ENCODE results near the gene TECPR2. TPM values are rescaled to one million over a fixed set of nuclear protein-coding genes. Genes with fewer than 3 reads are reported as not detected.

TECPR2 gene
- total RNA-seq, 2 donors from 2014 or later: 7.0 to 51.4 TPM

DNA sequence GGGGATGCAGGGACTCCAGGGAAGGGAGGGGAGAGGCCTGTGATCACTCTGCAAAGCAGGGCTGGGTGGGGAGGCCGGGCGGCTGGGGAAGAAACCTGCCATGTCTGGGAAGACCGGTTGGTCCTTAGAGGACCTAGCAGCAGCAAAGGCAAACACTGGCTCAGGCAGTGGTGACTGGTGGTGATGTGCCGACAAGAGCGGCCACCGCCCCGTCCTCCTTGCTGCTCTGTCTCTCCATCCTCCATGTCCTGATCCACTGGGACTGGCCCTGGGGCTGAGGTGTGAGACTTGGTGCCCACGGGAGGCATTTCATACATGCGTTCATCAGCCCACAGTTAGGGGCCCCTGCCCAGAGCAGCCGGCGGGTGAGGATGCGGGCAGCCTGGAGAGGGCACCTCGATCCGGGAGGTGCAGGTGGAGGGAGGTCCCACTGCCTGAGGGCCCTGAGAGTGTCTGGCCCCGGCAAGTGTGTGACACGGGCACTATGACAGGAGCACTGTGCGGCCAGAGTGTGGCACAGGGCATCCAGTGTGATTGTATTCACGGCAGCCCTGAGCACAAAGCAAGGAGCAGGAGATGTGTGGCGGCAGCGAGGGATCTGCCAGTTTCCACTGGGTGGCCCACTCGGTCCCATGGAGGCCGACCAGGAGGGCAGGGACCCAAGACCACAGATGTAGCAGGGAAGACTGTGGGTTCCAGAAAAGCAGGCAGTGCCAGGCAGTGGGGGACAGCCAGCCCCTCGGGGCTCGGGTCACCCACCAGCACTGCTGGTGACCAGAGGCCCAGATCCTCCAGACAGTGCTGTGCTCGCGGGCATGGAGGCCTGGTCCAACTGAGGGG lies 133.0 kb downstream of the TECPR2 start:
- peaks cover 0 to 8% of the 10 kb centered on the region in 2 donors for H3K36me3 ChIP-seq (replicated peaks in 1 of 2; ENCODE audit: insufficient read depth in 1 of 2, low read depth in 2 of 2)
- no peak for ATAC-seq
- WGBS, 2 donors: 81 to 91% methylated on average over 4 to 24 of the region's 26 CpGs
- H3K27ac ChIP-seq: no peak overlapping the region
- no peak overlapping the region for H3K4me3 ChIP-seq
- H3K27me3 ChIP-seq: no peaks in the 10 kb centered on the region
- no peaks in the 10 kb centered on the region for H3K9me3 ChIP-seq
- TF ChIP-seq CTCF (IDR thresholded peaks at IDR 0.05) (no peak), POLR2A (IDR thresholded peaks at IDR 0.05) (no peak)
- no peak for DNase-seq
- no peaks in the 10 kb centered on the region for H3K4me1 ChIP-seq
- intact Hi-C loops (cut with DNase I): no loop called here

- Histone ChIP-seq H3K27me3 (no peaks in the 10 kb centered on the region), H3K4me3 (no peak overlapping the region), H3K27ac (no peak overlapping the region), H3K9me3 (no peaks in the 10 kb centered on the region), H3K36me3 (replicated peaks in 1 of 2; ENCODE audit: insufficient read depth in 1 of 2, low read depth in 2 of 2) (peaks cover 0 to 8% of the 10 kb centered on the region in 2 donors), H3K4me1 (no peaks in the 10 kb centered on the region)
- TF ChIP-seq POLR2A (IDR thresholded peaks at IDR 0.05) (no peak), CTCF (IDR thresholded peaks at IDR 0.05) (no peak)
- ATAC-seq (no peak), DNase-seq (no peak)
- WGBS, 2 donors: 91 to 96% methylated on average over 9 to 10 of the region's 11 CpGs
- intact Hi-C loops (cut with DNase I): no loop called here
These were observed 133.6 kb downstream of the TECPR2 start for GRCh38 chr14:102496331-102496691.

DNA sequence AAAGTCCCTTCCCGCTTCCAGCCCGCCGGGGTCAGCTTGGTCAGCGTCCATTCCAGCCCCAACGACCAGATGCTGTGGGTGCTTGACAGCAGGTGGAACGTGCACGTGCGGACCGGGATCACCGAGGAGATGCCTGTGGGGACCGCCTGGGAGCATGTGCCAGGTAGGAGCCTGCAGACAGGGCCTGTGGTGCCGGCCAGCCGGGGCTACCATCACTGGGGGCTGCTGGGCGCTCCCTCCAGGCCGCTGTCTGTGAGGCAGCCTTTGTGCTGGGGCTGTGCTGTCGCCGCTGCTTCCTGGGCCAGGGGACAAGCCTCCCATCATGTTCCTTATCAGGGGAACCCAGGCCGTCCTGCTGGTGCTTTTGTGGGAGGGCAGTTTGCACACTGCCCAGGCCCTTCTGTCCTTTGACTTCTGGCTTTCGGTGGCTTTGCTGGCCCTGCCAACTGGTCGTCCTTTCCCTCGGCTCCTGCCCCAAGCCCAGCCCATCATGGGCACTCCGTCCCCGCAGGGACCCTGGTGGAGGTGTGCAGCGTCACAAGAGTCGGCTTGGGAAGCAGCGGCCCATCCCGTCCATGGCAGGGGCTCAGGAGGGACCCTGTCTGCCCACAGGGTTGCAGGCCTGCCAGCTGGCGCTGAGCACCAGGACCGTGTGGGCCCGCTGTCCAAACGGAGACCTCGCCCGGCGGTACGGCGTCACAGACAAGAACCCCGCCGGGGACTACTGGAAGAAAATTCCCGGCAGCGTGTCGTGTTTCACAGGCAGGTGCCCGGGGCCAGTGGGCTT lies 134.4 kb downstream of the TECPR2 start:
- no peaks in the 10 kb centered on the region for H3K9me3 ChIP-seq
- peaks cover 0 to 8% of the 10 kb centered on the region in 2 donors for H3K36me3 ChIP-seq (replicated peaks in 1 of 2; ENCODE audit: insufficient read depth in 1 of 2, low read depth in 2 of 2)
- H3K4me1 ChIP-seq: no peaks in the 10 kb centered on the region
- TF ChIP-seq CTCF (IDR thresholded peaks at IDR 0.05): no peak
- no peak for TF ChIP-seq POLR2A (IDR thresholded peaks at IDR 0.05)
- 92 to 95% methylated on average over 17 to 42 of the region's 42 CpGs for WGBS, 2 donors
- intact Hi-C loops (cut with DNase I): no loop called here
- ATAC-seq (no peak), DNase-seq (no peak)
- no peaks in the 10 kb centered on the region for H3K27me3 ChIP-seq
- no peak overlapping the region for H3K4me3 ChIP-seq
- H3K27ac ChIP-seq: no peak overlapping the region

DNA sequence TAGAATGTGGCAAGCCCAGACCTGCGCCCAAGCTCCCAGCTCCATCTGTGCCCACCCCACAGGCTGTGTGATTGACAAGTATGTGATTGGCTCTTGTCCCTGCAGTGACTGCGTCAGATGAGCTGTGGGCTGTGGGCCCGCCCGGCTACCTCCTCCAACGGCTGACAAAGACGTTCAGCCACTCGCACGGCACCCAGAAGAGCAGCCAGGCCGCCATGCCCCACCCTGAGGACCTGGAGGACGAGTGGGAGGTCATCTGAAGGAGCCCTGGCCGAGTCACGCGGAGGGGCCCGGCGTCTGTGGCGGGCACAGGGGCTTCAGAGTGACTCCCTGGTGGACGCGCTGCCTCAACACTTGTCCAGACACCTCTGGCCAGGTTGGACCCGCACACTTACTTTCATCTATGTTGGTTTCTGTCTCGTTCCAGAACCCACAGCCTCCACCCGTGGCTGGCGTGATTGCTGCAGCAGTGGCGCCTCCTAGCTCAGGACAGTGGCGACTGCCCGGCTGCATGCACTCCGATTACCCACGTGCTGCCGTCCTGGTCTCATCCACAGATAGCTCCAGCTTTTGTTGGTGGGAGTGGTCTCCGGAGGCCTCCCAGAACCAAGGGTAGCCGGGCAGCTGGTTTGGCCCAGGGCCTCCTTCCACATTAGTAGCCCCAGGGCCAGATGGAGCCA lies 135.4 kb downstream of the TECPR2 start:
- Histone ChIP-seq H3K4me3 (no peak overlapping the region), H3K27ac (no peak overlapping the region), H3K36me3 (replicated peaks in 1 of 2; ENCODE audit: insufficient read depth in 1 of 2, low read depth in 2 of 2) (peaks cover 0 to 8% of the 10 kb centered on the region in 2 donors), H3K9me3 (no peaks in the 10 kb centered on the region), H3K4me1 (no peaks in the 10 kb centered on the region), H3K27me3 (no peaks in the 10 kb centered on the region)
- ATAC-seq (no peak), DNase-seq (no peak)
- 88 to 98% methylated on average over 8 to 30 of the region's 30 CpGs for WGBS, 2 donors
- no peak for TF ChIP-seq POLR2A (IDR thresholded peaks at IDR 0.05)
- intact Hi-C loops (cut with DNase I): no loop called here

GRCh38 chr14:102498678-102499265 lies 136.0 kb downstream of the TECPR2 start:
- 94 to 96% methylated on average over 16 to 21 of the region's 21 CpGs for WGBS, 2 donors
- Histone ChIP-seq H3K4me3 (no peak overlapping the region), H3K9me3 (no peaks in the 10 kb centered on the region), H3K4me1 (no peaks in the 10 kb centered on the region), H3K36me3 (replicated peaks in 1 of 2; ENCODE audit: insufficient read depth in 1 of 2, low read depth in 2 of 2) (peaks cover 0 to 8% of the 10 kb centered on the region in 2 donors), H3K27ac (no peak overlapping the region), H3K27me3 (no peaks in the 10 kb centered on the region)
- TF ChIP-seq POLR2A (IDR thresholded peaks at IDR 0.05) (no peak), CTCF (IDR thresholded peaks at IDR 0.05) (no peak)
- DNase-seq (no peak), ATAC-seq (no peak)
- intact Hi-C loops (cut with DNase I): no loop called here

All from body of pancreas (tissue), 4 donors.